Upper lobe of left lung (tissue), 6 donors: Measurements from ENCODE around the gene PHOX2B. TPM values are rescaled to one million over a fixed set of nuclear protein-coding genes. Genes with fewer than 3 reads are reported as not detected.

ENCODE experiments used
- ATAC-seq, 2 donors: fragments of 200-7000 bp; cut with Tn5 transposase; one replicate each; pipeline ENCODE4 v1.9.1; 2022; ENCODE audit warnings: mild to moderate bottlenecking in 2 of 2, moderate library complexity in 2 of 2; ENCODE audit not compliant: low FRiP score in 2 of 2
- DNase-seq, 2 donors: peaks; one replicate each; pipeline ENCODE4 v3.0.0-alpha.2; 2019 to 2020
- H3K27ac ChIP-seq, 4 donors: fragments of 200-600 bp; sonication (generic); one replicate each; pipeline ENCODE4 v1.5.1; 2016 to 2019
- H3K27me3 ChIP-seq, 4 donors: fragments of 200-600 bp; sonication (generic); one replicate each; pipeline ENCODE4 v1.5.1; 2017 to 2019
- H3K36me3 ChIP-seq, 4 donors: fragments of 200-600 bp; sonication (generic); one replicate each; pipeline ENCODE4 v1.5.1; 2016 to 2019
- H3K4me1 ChIP-seq, 4 donors: fragments of 200-600 bp; sonication (generic); one replicate each; pipeline ENCODE4 v1.5.1; 2018 to 2019
- H3K4me3 ChIP-seq, 4 donors: fragments of 200-600 bp; sonication (generic); one replicate each; pipeline ENCODE4 v1.5.1; 2017 to 2019; ENCODE audit warnings: mild to moderate bottlenecking in 2 of 4, moderate library complexity in 1 of 4
- H3K9me3 ChIP-seq, 4 donors: fragments of 200-600 bp; sonication (generic); one replicate each; pipeline ENCODE4 v1.5.1; 2018 to 2019
- EP300 ChIP-seq, 4 donors: sonication (generic); formaldehyde crosslinking; IDR thresholded peaks; one replicate each; pipeline ENCODE4 v1.5.1; 2017; ENCODE audit warnings: antibody characterized with exemption in 4 of 4, control low read depth in 2 of 4
- POLR2A ChIP-seq, 4 donors: fragments of 450-650 bp; IDR thresholded peaks; one replicate each; pipeline ENCODE4 v1.5.1; 2016 to 2017; ENCODE audit warnings: antibody characterized with exemption in 4 of 4, mild to moderate bottlenecking in 2 of 4
- POLR2AphosphoS5 ChIP-seq, 2 donors: sonication (generic); formaldehyde crosslinking; IDR thresholded peaks; one replicate each; pipeline ENCODE4 v1.5.1; 2017; ENCODE audit warnings: antibody characterized with exemption in 2 of 2
- WGBS, 2 donors: methylation state at CpG; one replicate each; pipeline ENCODE4 v1.1.5; 2017 to 2018; 5-methylcytosine and 5-hydroxymethylcytosine counted together
- total RNA-seq, 6 donors: library from RNA; depleted of rRNA in 4 of 6; stranded (reverse); fragments of >200 nt in 4 of 6; gene quantifications; one replicate each; pipeline versions ENCODE4 v1.1.0 to v1.2.1, GENCODE V29; 2016 to 2021
- TF ChIP-seq, protein P1 (sequence below), 6 experiments: fragments of 450-650 bp in 4 of 6; fragments of 200-600 bp in 2 of 6; sonication (generic) in 2 of 6; IDR thresholded peaks; one replicate each; pipeline ENCODE4 v1.5.1; 2016 to 2019; ENCODE audit warnings: antibody characterized with exemption in 6 of 6
- donor health status: DM: no; HTN: no; CAD: no; lungs with moderate emphysema.
- donor health status: DM: no; HTN: yes; CAD: no; lungs with severe emphysema.

PHOX2B gene
- total RNA-seq, 6 donors from 2014 or later = not detected

DNA sequence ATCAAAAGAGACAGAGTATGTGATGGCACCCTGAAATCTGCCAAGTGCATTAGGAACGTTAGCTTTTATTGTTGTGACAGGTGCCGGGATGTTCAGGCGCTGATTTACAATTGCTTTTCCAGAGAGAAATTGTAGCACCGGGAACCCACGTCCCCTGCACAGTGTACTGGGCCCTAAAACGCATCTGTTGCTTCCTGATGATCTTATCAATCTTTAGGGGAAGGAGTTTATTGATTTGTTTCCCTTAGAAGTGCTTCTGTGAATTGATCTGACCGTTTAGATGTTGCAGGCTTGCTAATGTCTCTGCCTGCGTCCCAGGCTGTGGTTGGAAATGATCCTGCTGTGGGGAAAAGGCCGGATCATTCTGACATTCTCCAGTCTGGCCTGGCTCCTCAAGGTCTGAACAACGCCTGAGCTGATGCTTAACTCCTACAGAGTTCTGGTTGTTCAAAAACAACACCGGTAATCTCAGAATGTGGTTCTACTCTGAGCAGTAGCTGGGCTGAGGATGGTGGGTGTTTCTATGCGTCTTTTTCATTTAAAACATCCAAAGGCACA lies 16.9 kb downstream of the PHOX2B start:
- Histone ChIP-seq H3K36me3 (no peaks in the 10 kb centered on the region), H3K4me3 (no peak overlapping the region), H3K27me3 (no peaks in the 10 kb centered on the region), H3K27ac (no peak overlapping the region), H3K4me1 (no peaks in the 10 kb centered on the region), H3K9me3 (no peaks in the 10 kb centered on the region)
- TF ChIP-seq EP300 (IDR thresholded peaks at IDR 0.05) = no peak
- no peak for TF ChIP-seq POLR2A (IDR thresholded peaks at IDR 0.05)
- no peak for ATAC-seq
- 45 to 51% methylated on average over 11 to 12 of the region's 12 CpGs for WGBS, 2 donors
- no peak for DNase-seq

DNA sequence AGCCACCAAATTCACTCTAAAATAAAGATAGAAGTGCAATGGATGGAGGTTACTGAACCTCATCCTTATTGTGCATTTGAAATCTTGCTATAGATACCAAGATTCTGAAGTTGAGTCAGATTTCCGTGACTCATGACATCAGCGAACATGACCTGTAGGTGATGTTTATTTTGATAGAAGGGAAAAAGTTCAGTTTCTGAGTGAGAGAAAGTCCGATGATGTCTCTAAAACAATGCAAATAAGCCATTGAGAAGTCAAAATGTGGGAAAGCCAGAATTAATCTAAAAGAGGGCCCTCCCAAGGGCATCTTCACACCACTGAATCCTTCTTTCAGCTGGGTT lies 20.0 kb downstream of the PHOX2B start:
- H3K9me3 ChIP-seq = peaks cover 3 to 13% (median 7%) of the 10 kb centered on the region in 4 donors
- TF ChIP-seq, protein P1, sequence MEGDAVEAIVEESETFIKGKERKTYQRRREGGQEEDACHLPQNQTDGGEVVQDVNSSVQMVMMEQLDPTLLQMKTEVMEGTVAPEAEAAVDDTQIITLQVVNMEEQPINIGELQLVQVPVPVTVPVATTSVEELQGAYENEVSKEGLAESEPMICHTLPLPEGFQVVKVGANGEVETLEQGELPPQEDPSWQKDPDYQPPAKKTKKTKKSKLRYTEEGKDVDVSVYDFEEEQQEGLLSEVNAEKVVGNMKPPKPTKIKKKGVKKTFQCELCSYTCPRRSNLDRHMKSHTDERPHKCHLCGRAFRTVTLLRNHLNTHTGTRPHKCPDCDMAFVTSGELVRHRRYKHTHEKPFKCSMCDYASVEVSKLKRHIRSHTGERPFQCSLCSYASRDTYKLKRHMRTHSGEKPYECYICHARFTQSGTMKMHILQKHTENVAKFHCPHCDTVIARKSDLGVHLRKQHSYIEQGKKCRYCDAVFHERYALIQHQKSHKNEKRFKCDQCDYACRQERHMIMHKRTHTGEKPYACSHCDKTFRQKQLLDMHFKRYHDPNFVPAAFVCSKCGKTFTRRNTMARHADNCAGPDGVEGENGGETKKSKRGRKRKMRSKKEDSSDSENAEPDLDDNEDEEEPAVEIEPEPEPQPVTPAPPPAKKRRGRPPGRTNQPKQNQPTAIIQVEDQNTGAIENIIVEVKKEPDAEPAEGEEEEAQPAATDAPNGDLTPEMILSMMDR (IDR thresholded peaks at IDR 0.05) = no peak
- no peak for TF ChIP-seq EP300 (IDR thresholded peaks at IDR 0.05)
- no peak for TF ChIP-seq POLR2A (IDR thresholded peaks at IDR 0.05)
- TF ChIP-seq POLR2AphosphoS5 (IDR thresholded peaks at IDR 0.05) = no peak
- ATAC-seq (no peak), DNase-seq (no peak)
- 59 to 61% methylated on average over 3 of the region's 3 CpGs for WGBS, 2 donors
- no peaks in the 10 kb centered on the region for H3K27me3 ChIP-seq
- H3K4me1 ChIP-seq = no peaks in the 10 kb centered on the region
- H3K27ac ChIP-seq = no peak overlapping the region
- no peak overlapping the region for H3K4me3 ChIP-seq
- no peaks in the 10 kb centered on the region for H3K36me3 ChIP-seq

DNA sequence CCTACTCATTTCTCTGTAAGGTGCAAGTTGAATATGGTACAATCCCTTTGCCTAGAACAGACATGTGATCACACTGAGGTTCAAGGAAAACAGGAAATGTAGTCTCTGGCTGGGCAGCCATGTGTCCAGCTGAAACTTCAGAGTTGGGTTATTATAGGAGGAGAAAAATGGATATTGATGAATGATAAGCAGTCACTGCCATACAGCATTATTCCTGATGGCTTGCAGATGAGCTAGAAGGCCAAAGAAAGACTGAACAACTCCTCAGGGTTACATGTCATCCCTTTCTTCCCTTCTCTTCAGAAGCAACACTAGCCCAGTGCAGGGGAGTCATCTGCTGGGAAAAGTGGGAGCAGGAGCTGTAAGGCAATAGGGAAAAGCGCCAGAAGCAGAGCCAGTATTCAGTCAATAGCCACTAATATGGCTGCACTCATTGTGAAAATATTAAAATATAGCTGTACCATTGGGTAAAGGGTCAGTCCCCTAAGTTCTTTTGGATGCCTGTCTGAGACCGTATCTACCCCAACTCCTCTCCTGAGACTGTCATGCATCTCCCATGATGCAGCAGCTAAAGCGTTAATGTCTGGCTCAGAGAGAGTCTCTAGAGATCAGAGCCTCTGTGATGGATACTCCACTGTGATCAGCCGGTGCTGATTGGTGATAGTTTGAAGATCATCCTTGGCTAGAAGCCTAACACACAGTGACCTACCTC lies 20.5 kb downstream of the PHOX2B start:
- no peak overlapping the region for H3K27ac ChIP-seq
- H3K27me3 ChIP-seq = no peaks in the 10 kb centered on the region
- H3K9me3 ChIP-seq = peaks cover 3 to 13% (median 7%) of the 10 kb centered on the region in 4 donors
- no peak overlapping the region for H3K4me3 ChIP-seq
- no peaks in the 10 kb centered on the region for H3K4me1 ChIP-seq
- no peak for DNase-seq
- no peak for TF ChIP-seq POLR2A (IDR thresholded peaks at IDR 0.05)
- no peak for TF ChIP-seq POLR2AphosphoS5 (IDR thresholded peaks at IDR 0.05)
- TF ChIP-seq, protein P1 (IDR thresholded peaks at IDR 0.05) = no peak
- no peak for TF ChIP-seq EP300 (IDR thresholded peaks at IDR 0.05)
- 53 to 71% methylated on average over 3 to 4 of the region's 4 CpGs for WGBS, 2 donors
- no peaks in the 10 kb centered on the region for H3K36me3 ChIP-seq
- ATAC-seq = no peak

DNA sequence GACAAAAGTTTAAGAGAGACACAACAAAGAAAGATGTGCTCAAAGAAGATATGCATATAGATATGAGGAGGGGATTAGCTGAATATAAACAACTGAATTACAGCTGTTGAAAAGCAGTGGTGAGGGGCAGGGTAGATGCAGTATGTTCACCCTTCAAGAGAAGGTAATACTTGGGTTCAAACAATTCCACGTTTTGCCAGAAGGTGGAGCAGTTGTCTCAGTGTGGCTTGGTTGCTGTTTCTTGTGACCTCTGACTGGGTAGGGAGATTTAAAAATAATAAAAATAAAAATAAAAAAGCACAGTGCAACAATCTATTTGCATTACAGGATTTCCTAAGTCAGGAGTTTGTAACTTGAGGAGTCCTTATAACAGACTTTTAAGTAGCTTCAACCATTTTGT lies 23.3 kb downstream of the PHOX2B start:
- no peak for ATAC-seq

DNA sequence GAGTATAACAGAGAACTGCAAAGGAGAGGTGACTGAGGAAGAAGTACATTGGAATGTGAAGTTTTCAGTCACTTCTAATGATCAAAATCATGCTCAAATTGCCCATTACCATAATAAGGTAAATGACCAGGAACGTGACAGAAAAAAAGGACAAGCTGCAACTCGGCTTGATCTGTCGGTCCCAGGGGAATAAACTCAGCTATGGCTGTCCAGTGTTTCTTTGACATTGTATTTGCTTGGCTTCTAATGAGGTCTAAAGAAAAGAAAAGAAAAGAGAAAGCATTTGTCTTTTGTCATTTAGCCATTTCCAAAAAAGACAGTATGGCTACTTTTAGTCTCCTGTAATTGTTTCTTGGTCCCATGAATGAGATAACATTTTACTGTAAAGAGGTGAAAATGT lies 25.2 kb downstream of the PHOX2B start:
- no peak overlapping the region for H3K4me3 ChIP-seq
- no peak overlapping the region for H3K27ac ChIP-seq
- DNase-seq (no peak), ATAC-seq (no peak)
- H3K27me3 ChIP-seq = no peaks in the 10 kb centered on the region
- peaks cover 3 to 13% (median 7%) of the 10 kb centered on the region in 4 donors for H3K9me3 ChIP-seq
- TF ChIP-seq POLR2AphosphoS5 (IDR thresholded peaks at IDR 0.05) (no peak), POLR2A (IDR thresholded peaks at IDR 0.05) (no peak), EP300 (IDR thresholded peaks at IDR 0.05) (no peak)
- TF ChIP-seq, protein P1 (IDR thresholded peaks at IDR 0.05) = no peak
- WGBS, 2 donors = 78 to 79% methylated on average over 3 of the region's 3 CpGs
- no peaks in the 10 kb centered on the region for H3K4me1 ChIP-seq
- H3K36me3 ChIP-seq = no peaks in the 10 kb centered on the region

More for the DNA sequence above, 23.3 kb downstream of the PHOX2B start:
- H3K4me3 ChIP-seq = no peak overlapping the region
- no peak for TF ChIP-seq POLR2A (IDR thresholded peaks at IDR 0.05)
- TF ChIP-seq POLR2AphosphoS5 (IDR thresholded peaks at IDR 0.05) = no peak
- no peak for TF ChIP-seq EP300 (IDR thresholded peaks at IDR 0.05)
- TF ChIP-seq, protein P1 (IDR thresholded peaks at IDR 0.05) = no peak
- H3K4me1 ChIP-seq = no peaks in the 10 kb centered on the region
- 0 to 11% methylated on average over 1 of the region's 1 CpG for WGBS, 2 donors
- peaks cover 3 to 13% (median 7%) of the 10 kb centered on the region in 4 donors for H3K9me3 ChIP-seq
- no peak overlapping the region for H3K27ac ChIP-seq
- no peaks in the 10 kb centered on the region for H3K27me3 ChIP-seq
- H3K36me3 ChIP-seq = no peaks in the 10 kb centered on the region
- no peak for DNase-seq
